ENCODE results near the gene PRKCE. TPM values are rescaled to one million over a fixed set of nuclear protein-coding genes. Genes with fewer than 3 reads are reported as not detected.
A peak's percentile ranks its signal among the peaks of the same experiment; 100 is the strongest.

PRKCE gene
- total RNA-seq, 1 experiment from 2014 or later, result 17.7 TPM

DNA sequence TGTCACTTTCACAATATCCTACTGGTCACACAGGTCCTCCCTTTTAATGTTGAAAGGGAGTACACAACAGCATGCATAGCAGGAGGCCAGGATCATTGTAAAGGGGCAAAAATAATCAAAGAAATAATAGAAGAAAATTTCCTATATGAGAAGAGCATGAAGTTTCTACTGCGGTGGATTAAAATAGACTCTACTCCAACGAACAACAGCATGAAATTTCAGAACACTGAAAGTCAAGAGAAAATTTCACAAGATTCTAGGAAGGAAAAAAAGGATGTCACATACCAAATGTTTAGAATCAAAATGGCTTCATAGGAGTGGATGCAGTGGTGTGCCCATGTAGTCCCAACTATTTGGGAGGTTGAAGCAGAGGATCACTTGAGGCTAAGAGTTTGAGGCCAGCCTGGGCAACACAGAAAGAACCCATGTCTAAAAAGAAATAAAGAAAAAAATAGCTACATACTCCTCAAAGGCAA, 573.7 kb downstream of the PRKCE start:
- CTCF ChIA-PET, result interaction anchor here (0.7 kb wide), 1 partner anchor 1276 kb away, joined by 3 read pairs; no protein-coding TSS in a partner anchor
- TF ChIP-seq, protein P1, sequence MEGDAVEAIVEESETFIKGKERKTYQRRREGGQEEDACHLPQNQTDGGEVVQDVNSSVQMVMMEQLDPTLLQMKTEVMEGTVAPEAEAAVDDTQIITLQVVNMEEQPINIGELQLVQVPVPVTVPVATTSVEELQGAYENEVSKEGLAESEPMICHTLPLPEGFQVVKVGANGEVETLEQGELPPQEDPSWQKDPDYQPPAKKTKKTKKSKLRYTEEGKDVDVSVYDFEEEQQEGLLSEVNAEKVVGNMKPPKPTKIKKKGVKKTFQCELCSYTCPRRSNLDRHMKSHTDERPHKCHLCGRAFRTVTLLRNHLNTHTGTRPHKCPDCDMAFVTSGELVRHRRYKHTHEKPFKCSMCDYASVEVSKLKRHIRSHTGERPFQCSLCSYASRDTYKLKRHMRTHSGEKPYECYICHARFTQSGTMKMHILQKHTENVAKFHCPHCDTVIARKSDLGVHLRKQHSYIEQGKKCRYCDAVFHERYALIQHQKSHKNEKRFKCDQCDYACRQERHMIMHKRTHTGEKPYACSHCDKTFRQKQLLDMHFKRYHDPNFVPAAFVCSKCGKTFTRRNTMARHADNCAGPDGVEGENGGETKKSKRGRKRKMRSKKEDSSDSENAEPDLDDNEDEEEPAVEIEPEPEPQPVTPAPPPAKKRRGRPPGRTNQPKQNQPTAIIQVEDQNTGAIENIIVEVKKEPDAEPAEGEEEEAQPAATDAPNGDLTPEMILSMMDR (IDR thresholded peaks at IDR 0.05; ENCODE audit: unreplicated experiment), result no peak
- BruUV-seq (replicated peaks), result no TSS peak

DNA sequence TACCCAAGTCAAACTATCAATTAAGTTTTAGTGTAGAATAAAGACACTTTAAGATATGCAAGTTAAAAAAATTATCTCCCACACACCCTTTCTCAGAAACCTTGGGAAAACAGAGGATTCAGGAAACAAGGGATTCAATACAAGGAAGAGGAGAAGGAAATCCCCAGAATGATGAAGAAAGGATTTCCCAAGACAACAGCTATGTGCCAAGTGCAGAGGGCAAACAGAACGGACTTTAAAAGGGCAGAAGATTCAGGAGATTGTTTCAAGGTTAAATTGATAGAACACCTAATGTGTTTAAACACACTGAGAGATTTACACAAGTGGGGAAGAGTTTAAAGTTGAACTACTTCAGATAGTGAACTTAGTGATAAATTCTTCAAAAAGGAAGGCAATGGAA, 574.3 kb downstream of the PRKCE start:
- BruUV-seq (replicated peaks), result no TSS peak
- Mint-ChIP-seq H3K27ac (ENCODE audit: unreplicated experiment) (peak overlapping the region; percentile 63), H3K9me3 (ENCODE audit: low read depth, unreplicated experiment) (no peaks in the 10 kb centered on the region), H3K27me3 (ENCODE audit: unreplicated experiment) (no peaks in the 10 kb centered on the region), H3K4me3 (ENCODE audit: low read depth, unreplicated experiment) (no peak overlapping the region), H3K4me1 (ENCODE audit: low read depth, unreplicated experiment) (peaks cover 50% of the 10 kb centered on the region), H3K36me3 (ENCODE audit: insufficient read depth, unreplicated experiment) (peaks cover 6% of the 10 kb centered on the region)
- intact Hi-C loops (cut with micrococcal nuclease; ENCODE audit: unreplicated experiment), result loop anchor here (5.0 kb wide), 2 partner anchors 72 to 153 kb away; partner anchors contain the start of gene EPAS1
- DNase-seq, result no peak
- CTCF ChIA-PET, result no interaction called here
- TF ChIP-seq, protein P1 (IDR thresholded peaks at IDR 0.05; ENCODE audit: unreplicated experiment), result no peak

More for the DNA sequence above, 573.7 kb downstream of the PRKCE start:
- Mint-ChIP-seq H3K27ac (ENCODE audit: unreplicated experiment) (peak overlapping the region; percentile 63), H3K36me3 (ENCODE audit: insufficient read depth, unreplicated experiment) (peaks cover 6% of the 10 kb centered on the region), H3K4me1 (ENCODE audit: low read depth, unreplicated experiment) (peaks cover 45% of the 10 kb centered on the region), H3K4me3 (ENCODE audit: low read depth, unreplicated experiment) (no peak overlapping the region), H3K9me3 (ENCODE audit: low read depth, unreplicated experiment) (no peaks in the 10 kb centered on the region), H3K27me3 (ENCODE audit: unreplicated experiment) (no peaks in the 10 kb centered on the region)
- DNase-seq, result no peak
- intact Hi-C loops (cut with micrococcal nuclease; ENCODE audit: unreplicated experiment), result loop anchor here (5.0 kb wide), 2 partner anchors 72 to 153 kb away; partner anchors contain the start of gene EPAS1

- H3K9me3 Mint-ChIP-seq (ENCODE audit: low read depth, unreplicated experiment), result no peaks in the 10 kb centered on the region
- H3K4me3 Mint-ChIP-seq (ENCODE audit: low read depth, unreplicated experiment), result no peak overlapping the region
- DNase-seq, result no peak
- no TSS peak for BruUV-seq (replicated peaks)
- intact Hi-C loops (cut with micrococcal nuclease; ENCODE audit: unreplicated experiment), result loop anchor here (5.0 kb wide), 2 partner anchors 71 to 154 kb away; partner anchors contain the start of gene EPAS1
- H3K36me3 Mint-ChIP-seq (ENCODE audit: insufficient read depth, unreplicated experiment), result peaks cover 6% of the 10 kb centered on the region
- no peaks in the 10 kb centered on the region for H3K27me3 Mint-ChIP-seq (ENCODE audit: unreplicated experiment)
- H3K4me1 Mint-ChIP-seq (ENCODE audit: low read depth, unreplicated experiment), result peaks cover 59% of the 10 kb centered on the region
- TF ChIP-seq, protein P1 (IDR thresholded peaks at IDR 0.05; ENCODE audit: unreplicated experiment), result no peak
- peak overlapping the region; percentile 63 for H3K27ac Mint-ChIP-seq (ENCODE audit: unreplicated experiment)
- CTCF ChIA-PET, result no interaction called here
Observed at GRCh38 chr2:46226620-46227019, 575.1 kb downstream of the PRKCE start.

GRCh38 chr2:46227022-46227421, 575.5 kb downstream of the PRKCE start:
- TF ChIP-seq, protein P1 (IDR thresholded peaks at IDR 0.05; ENCODE audit: unreplicated experiment), result no peak
- Mint-ChIP-seq H3K36me3 (ENCODE audit: insufficient read depth, unreplicated experiment) (peaks cover 6% of the 10 kb centered on the region), H3K4me1 (ENCODE audit: low read depth, unreplicated experiment) (peaks cover 63% of the 10 kb centered on the region), H3K27me3 (ENCODE audit: unreplicated experiment) (no peaks in the 10 kb centered on the region), H3K9me3 (ENCODE audit: low read depth, unreplicated experiment) (no peaks in the 10 kb centered on the region), H3K4me3 (ENCODE audit: low read depth, unreplicated experiment) (no peak overlapping the region), H3K27ac (ENCODE audit: unreplicated experiment) (no peak overlapping the region)
- no peak for DNase-seq
- intact Hi-C loops (cut with micrococcal nuclease; ENCODE audit: unreplicated experiment), result loop anchor here (5.0 kb wide), 2 partner anchors 70 to 155 kb away; partner anchors contain the start of gene EPAS1
- BruUV-seq (replicated peaks), result no TSS peak
- CTCF ChIA-PET, result no interaction called here

All from Calu3 (cell line).